ENCODE data around the gene SIRPA. TPM values are rescaled to one million over a fixed set of nuclear protein-coding genes. Genes with fewer than 3 reads are reported as not detected.
A peak's percentile ranks its signal among the peaks of the same experiment; 100 is the strongest.

Gene SIRPA
- total RNA-seq, 1 donor from 2014 or later = 15.7 TPM

DNA sequence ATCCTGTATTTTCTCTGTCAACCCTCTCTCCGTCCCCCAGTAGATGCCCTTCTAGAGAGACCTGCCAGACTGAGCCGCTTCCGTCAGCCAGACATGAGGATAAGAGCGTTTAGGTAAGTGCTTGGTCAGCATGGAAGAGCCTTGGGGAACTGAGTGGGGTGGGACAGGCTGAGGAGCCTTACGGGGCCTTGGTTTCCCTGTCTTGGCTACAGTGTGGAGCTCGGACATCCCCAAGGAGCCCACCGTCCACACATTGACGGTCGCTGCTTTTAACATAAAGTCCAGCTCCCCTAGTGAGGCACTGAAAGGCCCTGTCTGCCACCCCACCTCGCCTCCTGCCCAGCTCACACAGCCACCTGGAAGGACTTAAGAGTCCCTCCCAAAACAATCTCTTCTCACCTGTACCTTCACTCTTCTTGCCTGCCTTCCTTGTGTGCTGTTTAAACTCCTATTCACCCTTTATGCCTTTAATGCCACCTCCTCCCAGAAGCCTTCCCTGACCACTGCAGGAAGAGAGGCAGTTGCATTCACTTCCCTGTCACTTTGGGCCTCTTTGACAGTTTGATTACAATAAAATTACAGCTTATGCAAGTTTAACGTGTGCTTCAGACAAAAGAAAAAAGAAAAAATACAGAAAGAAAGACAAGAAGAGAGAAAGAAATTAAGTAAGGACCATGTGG is 56.4 kb downstream of the SIRPA start:
- no peak for DNase-seq

DNA sequence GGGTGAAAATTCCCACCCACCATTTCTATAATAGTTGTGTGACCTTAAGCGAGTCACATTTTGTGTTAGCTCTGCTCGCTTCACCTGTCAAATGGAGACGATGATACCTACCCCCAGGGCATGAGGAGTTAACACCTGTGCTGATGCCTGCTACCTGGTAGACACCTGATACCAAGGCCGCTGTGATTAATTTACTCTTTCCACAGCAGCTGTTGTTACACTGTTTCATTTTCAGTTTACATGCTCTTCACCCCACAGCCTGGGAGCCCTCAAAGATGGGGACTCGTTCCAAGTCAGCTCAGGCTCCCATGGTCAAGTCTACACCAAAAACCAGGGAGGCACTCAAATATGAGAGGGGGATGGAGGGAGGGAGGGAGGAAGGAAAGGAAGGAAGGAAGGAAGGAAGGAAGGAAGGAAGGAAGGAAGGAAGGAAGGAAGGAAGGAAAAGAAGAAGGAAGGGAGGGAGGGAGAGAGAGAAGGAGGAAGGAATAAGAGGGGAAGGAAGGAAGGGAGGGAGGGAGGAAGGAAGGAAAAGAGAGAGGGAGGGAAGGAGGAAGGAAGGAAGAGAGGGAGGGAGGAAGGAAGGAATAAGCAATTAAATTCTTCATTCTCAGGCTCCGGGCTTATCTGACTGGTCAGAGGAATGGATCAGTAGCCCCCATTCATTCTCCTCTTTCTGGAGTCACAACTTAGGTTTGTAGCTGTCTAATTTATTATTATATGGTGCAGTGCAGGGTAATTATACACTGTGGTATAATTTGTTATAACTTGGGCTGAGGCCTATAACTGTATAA is 57.7 kb downstream of the SIRPA start:
- no peak for DNase-seq

DNA sequence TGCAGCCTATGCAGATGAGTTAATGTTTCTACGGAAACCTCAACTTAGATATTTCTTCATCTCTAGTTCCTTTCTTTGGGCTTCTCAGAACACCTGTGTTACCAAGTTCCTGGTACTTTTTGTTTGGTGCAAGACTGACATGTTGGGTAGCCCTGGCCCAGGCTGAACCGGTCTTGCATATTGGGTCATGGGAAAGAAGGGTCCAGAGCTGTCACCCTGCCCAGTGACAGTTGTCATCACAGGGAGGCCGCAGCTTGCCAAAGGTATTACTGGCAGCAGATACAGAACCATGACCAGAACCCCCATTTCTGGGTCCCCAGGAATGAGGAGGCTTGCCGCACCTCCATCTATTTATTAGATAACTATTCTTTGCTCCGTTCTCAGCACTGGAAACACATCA is 58.4 kb downstream of the SIRPA start:
- DNase-seq = no peak

DNA sequence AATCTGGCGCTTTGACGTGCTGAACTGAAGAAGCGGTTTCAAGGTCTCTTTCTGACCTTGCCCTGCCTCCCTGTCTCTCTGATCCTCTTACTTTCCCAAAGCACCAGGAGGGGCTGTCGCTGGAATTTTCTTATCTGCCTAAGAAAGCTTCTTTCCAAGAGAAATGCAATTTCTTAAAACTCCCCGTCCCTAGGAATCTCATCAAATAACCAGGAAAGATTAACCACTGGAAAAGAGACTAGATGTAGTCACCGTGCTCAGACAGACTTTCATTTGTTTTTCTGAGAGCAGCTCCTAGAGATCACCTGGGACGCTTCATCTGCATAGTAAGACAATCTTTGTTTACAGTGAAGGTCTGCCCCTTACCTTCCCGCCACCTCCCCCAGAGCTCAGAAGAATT is 60.0 kb downstream of the SIRPA start:
- no peak for DNase-seq

DNA sequence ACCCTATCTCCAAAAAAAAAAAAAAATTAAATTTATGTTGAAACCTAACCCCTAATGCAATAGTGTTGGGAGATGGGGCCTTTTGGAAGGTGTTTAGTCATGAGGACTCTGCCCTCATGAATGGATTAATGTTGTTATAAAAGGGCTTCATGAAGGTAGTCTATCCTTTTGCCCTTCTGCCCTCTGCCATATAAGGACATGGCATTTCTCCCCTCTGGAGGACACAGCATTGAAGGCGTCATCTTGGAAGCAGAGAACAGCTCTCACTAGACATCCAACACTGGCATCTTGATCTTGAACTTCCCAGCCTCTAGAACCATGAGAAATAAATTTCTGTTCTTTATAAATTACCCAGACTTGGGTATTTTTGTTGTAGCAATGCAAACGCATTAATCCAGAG is 63.2 kb downstream of the SIRPA start:
- no peak for DNase-seq

DNA sequence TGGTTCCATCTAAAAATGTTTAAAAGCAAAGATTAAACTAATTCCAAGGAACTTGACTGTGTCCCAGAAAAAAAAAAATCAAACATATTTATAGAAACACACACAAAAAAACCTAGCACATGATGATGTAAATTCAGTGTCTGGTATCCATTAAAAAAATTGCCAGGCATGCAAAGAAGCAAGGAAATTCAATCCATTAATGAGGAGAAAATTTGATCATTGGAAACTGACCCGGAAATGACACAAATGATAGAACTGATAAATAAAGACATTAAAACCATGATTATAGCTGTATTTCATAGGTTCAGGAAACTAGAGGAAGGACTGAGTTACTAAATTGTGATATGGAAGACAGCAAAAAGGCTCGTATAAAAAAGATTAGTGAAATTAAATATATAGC is 63.9 kb downstream of the SIRPA start:
- DNase-seq = no peak

DNA sequence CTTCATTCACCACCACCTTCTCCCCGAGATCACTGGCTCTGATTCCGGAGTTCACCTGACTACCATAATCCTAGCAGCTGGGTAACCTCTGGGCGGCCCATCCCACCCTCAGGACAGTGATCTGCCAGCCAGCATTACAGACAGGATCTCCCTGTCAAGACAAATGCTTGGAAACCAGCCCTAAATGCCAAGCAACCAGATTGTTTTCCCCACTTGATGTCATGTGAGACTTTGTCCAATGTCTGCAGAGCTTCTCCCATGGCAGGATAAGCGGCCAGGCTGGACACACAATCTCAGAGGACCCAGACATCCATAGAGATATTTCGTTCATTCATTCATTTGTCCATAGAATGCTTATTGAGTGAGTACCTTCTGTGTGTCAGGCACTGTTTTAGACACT is 66.2 kb downstream of the SIRPA start:
- DNase-seq = no peak

DNA sequence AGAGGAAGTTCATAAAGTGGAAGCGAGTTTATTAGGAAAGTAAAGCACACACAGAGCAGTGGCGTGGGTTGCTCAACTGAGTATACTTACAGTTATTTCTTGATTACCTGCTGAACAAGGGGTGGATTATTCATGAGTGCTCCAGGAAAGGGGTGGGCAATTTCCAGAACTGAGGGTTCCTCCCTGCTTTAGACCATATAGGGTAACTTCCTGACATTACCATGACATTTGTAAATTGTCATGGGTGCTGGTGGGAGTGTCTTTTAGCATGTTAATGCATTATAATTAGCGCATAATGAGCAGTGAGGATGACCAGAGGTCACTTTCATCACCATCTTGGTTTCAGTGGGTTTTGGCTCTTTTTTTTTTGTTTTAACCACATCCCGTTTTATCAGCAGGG is 68.9 kb downstream of the SIRPA start:
- no peak for DNase-seq

DNA sequence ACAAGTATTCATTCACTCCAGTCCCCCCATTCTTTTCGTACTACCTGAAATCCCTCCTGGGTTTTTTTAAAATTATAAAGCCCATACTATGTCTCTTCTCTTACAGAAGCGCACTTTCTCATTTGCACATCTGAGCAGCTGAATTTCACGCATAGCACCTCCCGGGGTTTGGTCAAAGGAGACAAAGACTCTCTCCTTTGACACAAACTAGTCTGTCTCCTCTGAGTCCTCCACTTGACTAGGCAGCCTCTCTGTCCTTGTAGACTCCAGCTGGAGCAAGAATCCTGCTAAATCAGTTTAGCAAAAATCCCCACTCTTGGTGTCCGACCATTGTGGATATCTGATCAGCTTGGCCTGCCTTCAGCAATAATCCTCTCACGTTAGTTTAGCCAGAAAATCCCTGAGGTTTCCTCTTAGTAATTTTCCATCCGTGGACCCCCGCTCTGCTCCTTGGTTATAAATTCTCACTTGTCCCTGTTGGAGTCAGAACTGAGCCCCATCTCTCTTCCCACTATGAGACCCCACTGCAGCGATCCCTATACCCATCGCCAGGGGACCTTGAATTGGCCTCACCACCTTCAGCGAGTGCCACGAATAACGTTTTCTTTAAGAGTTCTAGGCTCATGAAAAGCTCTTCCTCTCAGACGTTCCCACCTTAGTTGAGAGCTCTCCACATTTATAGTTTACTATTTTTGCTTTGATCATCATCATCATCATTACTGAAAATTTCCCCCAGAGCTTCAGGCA is 69.6 kb downstream of the SIRPA start:
- no peak for DNase-seq

DNA sequence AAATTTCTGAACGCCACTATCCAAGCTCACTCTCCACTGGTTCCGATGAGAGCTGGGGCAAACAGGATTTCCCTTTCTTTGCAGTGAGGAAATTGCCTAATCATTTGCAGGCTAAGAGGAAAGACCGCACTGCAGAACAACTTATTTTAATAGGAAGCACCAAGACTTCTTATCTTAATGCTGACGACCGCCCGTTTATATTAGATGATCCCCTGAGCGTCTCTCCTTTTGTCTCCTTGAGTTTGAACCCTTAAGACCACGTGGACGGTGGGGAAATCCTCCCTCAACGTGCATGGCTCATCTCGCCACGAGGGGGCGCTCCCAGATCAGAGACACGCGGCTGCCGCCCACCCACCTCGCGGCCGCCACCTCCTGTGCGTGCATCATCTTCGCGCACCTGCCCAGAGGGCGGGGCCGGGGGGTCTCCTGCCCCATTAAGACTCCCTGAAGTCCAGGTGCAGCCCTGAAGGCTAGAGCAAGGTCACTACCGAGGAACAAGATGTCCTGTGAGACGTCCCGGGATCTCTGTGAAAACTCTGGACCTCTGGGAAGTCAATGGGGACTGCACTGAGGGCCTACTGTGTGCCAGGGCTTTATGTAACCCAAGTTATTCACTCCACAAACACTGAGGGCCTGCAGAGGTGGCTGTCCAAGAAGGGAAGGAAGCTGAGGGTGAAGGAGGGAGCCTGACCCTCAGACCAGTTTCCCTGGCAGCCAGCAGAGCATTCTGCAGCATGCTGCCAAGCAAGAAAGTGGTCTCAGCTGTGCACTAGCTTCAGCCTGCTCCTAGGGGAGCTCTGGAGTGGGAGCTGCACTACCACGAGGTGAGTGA is 70.5 kb downstream of the SIRPA start:
- peak; percentile 80 for DNase-seq

DNA sequence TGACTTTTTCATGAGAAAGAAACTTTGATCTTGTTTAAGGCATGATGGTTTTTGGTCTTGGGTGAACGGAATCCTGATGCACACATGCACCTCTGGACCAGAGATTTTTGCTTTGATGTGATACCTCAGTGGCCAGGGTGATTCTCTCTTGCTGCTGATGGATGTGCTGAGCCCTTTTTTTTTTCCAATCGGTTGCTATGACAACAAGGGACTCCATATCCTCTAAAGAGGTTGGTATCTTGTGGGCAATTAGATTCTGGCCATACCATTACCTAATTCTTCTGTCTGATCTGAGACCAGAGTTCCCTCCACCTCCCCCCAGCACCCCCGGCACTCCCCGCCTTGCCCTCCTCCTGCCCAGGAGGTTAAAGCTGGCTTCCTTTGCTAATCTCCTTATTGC is 73.8 kb downstream of the SIRPA start:
- no peak for DNase-seq

DNA sequence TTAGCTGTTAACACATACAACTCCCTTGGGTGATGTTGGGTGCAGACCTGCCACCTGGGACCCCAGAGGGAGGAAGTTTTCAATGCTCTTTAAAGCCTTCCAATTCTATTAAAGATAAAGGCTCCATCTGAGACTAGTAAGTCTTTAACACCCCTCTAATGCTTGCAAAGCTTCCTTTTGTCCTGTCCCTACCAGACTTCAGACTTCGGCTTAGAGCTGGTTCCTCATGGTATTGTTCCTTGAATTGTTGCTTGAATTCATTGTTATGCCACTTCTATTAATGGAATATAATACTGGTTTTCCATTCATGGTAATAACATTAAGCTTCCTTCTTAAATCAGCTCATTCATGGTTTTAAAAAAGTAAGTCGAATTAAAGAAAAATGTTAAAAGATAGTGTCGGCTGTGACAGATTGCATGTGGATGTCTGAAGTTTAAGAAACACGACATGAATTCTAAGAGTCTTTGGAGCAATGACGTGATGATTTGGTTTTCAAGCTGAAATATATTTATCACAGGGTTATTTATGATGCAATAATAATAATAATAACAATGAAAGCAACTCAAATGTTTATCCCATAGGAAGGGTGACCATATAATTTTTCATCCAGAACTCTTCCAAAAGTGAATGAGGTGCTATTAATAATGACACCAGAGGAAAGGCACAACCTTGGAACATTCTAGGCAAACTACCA is 76.8 kb downstream of the SIRPA start:
- DNase-seq = no peak

DNA sequence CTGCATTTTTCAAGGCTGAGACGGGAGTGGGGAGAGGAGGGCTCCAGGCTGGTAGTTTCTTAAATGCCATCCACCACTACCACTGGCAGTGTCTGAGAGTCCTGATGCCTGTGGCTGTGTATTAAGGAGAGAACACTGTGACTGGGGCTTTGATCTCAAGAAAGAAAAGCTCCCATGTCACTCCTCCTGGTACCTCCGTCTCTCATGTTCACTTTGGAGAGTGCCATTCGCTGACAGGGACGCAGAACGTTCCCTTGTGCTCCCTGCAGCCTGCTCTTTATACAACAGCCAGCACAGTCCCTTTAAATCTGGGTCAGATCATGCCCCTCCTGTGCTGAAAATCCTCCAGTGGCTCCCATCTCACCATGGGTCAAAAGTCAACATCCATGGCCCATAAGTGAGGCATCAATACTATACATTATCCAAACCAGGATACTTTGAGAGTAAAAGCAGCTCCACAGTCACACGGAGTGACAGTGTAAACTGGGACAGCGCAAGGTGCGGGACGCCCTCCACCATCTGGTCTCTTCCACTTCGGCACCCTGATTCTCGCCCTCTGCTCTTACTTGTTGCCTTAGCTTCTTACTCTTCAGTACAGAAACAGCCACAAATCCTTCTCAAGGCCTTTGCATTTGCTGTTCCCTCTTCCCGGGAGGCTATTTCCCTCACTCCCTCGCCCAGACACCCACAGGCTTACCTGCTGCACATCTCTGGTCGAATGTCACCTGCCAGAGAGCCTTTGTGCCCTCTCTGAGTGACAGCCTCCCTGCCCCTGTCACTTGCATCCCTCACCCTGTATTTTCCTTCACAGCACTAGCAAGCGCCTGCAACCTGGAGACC is 78.6 kb downstream of the SIRPA start:
- DNase-seq = no peak

DNA sequence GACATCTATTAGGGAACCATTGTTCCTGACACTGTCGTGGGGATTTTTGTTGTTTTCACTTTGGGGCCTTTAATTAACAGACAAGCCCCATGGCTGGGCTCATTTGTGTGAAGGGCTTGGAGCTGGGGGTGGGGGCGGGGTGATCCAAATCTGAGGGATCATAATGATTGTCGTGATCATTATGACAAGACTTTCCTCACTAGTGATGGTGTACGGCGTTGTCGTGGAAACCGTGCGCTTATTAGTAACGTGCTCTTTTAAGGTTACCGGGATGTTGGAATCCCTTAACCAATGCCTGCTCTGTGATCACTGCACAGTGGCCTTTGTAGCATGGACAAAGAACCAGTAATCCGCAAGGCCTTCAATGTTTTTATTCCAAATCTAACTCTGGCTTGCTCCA is 80.1 kb downstream of the SIRPA start:
- DNase-seq = no peak

DNA sequence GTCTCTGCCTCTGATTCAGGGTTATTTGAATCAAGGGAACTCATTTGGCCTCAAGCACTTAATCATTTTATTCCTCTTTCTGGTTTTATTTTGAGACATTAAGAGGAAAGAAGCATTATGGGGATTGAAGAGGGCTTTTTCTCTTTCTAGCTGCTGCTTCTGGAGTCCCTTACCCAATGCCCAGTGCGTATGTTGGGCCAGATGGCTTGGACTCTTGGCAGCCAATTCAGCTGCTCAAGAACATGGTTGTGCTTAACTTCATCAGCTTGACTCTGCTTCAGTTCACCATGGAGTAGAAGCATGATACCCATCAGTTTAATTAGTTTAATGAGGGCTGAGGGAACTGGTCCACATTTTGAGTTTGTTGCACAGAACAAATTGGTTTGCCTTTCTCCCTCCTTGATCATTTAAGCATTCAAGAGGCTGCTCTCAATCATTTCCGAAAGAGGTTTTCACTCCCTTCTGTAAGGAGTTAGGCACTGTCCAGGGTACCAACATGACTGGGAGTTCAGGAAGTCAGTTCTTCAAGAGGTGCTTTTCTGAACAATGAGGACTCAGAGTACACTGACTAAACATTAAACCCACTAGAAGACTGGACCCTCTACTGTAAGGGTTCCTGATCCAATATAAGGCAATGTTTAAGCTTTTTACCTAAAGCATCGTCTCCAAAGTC is 84.0 kb downstream of the SIRPA start:
- no peak for DNase-seq

DNA sequence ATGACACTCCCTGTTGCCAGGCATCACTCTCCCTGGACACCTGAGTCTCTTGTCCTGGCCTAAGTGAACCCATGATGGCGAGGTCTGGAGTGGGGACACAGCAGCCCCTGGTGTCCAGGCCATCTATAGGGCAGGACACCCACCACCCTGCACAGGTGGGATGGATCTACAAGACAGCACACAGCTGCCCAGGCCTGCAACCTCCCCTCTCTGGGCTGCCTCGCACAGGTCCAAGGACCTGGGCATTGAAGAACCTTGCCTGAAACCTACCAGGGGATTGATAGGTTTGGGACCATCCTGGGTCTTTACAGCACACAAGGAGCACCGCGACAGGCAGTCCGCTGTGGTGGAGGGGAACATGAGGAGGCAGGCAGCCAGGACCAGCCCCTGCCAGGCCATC is 87.5 kb downstream of the SIRPA start:
- DNase-seq = no peak

DNA sequence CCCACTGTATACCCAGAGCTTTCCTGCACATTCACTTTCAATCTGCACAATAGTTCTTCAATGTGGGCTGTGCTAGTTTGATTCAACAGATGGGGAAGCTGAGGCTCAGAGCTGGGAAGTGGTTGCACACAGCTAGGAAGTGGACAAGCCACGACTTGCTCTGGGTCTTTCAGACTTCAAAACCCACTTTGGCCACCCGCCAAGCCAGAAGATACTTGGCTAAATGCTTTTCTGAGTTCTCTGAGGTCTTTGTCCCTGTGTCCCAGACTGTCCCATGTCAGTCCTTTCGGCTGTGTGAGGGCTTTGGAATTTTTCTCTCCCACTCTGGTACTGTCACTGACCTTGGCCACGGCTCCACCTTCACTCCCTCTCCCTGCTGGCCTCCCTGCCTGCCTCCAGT is 88.1 kb downstream of the SIRPA start:
- no peak for DNase-seq

DNA sequence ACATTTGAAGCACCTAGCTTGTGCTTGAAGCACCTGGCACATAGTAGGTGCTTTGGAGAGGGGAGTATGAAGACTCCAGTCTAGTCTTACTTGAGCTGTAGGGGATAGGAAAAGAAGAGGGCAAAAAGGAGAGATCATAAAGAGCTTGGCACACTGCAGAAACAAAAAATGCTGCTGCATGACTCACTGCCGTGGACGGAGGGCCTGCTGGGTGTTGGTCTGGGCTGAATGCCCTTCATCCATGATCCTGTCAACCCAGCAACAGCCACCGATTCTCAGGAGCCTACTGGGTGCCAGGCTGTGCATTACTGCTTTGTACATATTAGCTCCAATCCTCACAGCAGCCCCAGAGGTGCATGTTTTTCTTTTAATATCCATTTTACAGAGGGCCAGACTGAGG is 92.6 kb downstream of the SIRPA start:
- no peak for DNase-seq
